GM12891 (cell line): ENCODE measurements around the gene SLC4A3.

Experiments used
- POLR2A ChIP-seq: IDR thresholded peaks from 2 replicates; pipeline ENCODE4 v1.6.1; 2011; ENCODE audit warnings: low read depth, low read length, control low read depth
- POLR2AphosphoS5 ChIP-seq: IDR thresholded peaks from 2 replicates; pipeline ENCODE4 v1.6.1; 2011; ENCODE audit warnings: low read depth, low read length, control low read depth

DNA sequence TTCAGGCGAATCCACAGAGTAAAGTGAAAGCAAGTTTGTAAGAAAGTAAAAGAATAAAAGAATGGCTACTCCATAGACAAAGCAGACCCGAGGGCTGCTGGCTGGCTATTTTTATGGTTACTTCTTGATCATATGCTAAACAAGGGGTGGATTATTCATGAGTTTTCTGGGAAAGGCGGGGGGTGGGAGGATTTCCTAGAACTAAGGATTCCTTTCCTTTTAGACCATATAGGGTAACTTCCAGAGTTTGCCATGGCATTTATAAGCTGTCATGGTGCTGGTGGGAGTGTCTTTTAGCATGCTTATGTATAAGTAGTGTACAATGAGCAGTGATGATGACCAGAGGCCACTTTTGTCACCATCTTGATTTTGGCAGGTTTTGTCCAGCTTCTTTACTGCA lies 59.8 kb downstream of the SLC4A3 start:
- TF ChIP-seq POLR2A (no peak), POLR2AphosphoS5 (no peak)
